VCaP (cell line): Measurements from ENCODE around the gene WBP2NL.

Source experiments
- H3K27ac ChIP-seq: fragments of 450-650 bp; 2 replicates; pipeline ENCODE4 v1.5.1; 2017
- CTCF ChIP-seq: fragments of 450-650 bp; conservative IDR thresholded peaks from 2 replicates; pipeline ENCODE4 v1.5.1; 2017; ENCODE audit warnings: mild to moderate bottlenecking, moderate library complexity

WBP2NL gene

GRCh38 chr22:41982865-41983264, 15.7 kb upstream of the WBP2NL start:
- TF ChIP-seq CTCF, result no peak
- no peak overlapping the region for H3K27ac ChIP-seq

- no peak for TF ChIP-seq CTCF
- no peak overlapping the region for H3K27ac ChIP-seq
Measured at GRCh38 chr22:41983513-41984405, 14.8 kb upstream of the WBP2NL start.

GRCh38 chr22:41987276-41987675, 11.3 kb upstream of the WBP2NL start:
- no peak for TF ChIP-seq CTCF

GRCh38 chr22:41989246-41989645, 9.3 kb upstream of the WBP2NL start:
- no peak for TF ChIP-seq CTCF
- H3K27ac ChIP-seq, result no peak overlapping the region

More at GRCh38 chr22:41987276-41987675, 11.3 kb upstream of the WBP2NL start:
- H3K27ac ChIP-seq, result no peak overlapping the region

GRCh38 chr22:41991111-41991510, 7.5 kb upstream of the WBP2NL start:
- TF ChIP-seq CTCF, result no peak
- H3K27ac ChIP-seq, result no peak overlapping the region

GRCh38 chr22:41992496-41992895, 6.1 kb upstream of the WBP2NL start:
- no peak overlapping the region for H3K27ac ChIP-seq

GRCh38 chr22:41995211-41995610, 3.4 kb upstream of the WBP2NL start:
- no peak overlapping the region for H3K27ac ChIP-seq
- TF ChIP-seq CTCF, result no peak

More at GRCh38 chr22:41992496-41992895, 6.1 kb upstream of the WBP2NL start:
- TF ChIP-seq CTCF, result no peak
